H9 (cell line): Measurements from ENCODE around the gene HSD11B1. TPM values are rescaled to one million over a fixed set of nuclear protein-coding genes. Genes with fewer than 3 reads are reported as not detected.

Experiments used
- DNase-seq: peaks from one replicate; pipeline ENCODE4 v3.0.0-alpha.2; 2017
- H2AFZ ChIP-seq: one replicate; pipeline ENCODE4 v1.6.1; 2013; ENCODE audit warnings: mild to moderate bottlenecking, low read length, control low read depth, moderate library complexity
- H2AK5ac ChIP-seq: 2 replicates; pipeline ENCODE4 v1.6.1; 2013; ENCODE audit warnings: low read length, control low read depth, mixed read lengths; ENCODE audit not compliant: insufficient read length
- H2BK120ac ChIP-seq: one replicate; pipeline ENCODE4 v1.6.1; 2013; ENCODE audit warnings: low read depth, mild to moderate bottlenecking, low read length, control low read depth, inconsistent platforms; ENCODE audit not compliant: poor library complexity, severe bottlenecking
- H2BK12ac ChIP-seq: 2 replicates; pipeline ENCODE4 v1.6.1; 2013; ENCODE audit warnings: low read length, control low read depth, mixed read lengths, low read depth; ENCODE audit not compliant: insufficient read length
- H2BK15ac ChIP-seq: 2 replicates; pipeline ENCODE4 v1.6.1; 2013; ENCODE audit warnings: low read depth, low read length, control low read depth
- H2BK20ac ChIP-seq: one replicate; pipeline ENCODE4 v1.6.1; 2013; ENCODE audit warnings: low read depth, mild to moderate bottlenecking, low read length, control low read depth, inconsistent platforms; ENCODE audit not compliant: poor library complexity, severe bottlenecking
- H2BK5ac ChIP-seq: 2 replicates; pipeline ENCODE4 v1.6.1; 2013; ENCODE audit warnings: low read length, control low read depth, mixed read lengths; ENCODE audit not compliant: insufficient read length
- H3K14ac ChIP-seq: 2 replicates; pipeline ENCODE4 v1.6.1; 2013; ENCODE audit warnings: low read length, control low read depth; ENCODE audit not compliant: insufficient read depth
- H3K18ac ChIP-seq: 2 replicates; pipeline ENCODE4 v1.6.1; 2013; ENCODE audit warnings: low read depth, mild to moderate bottlenecking, mixed read lengths, low read length, control low read depth; ENCODE audit not compliant: insufficient read length
- H3K23ac ChIP-seq: 2 replicates; pipeline ENCODE4 v1.6.1; 2013; ENCODE audit warnings: low read length, control low read depth, mixed read lengths, low read depth; ENCODE audit not compliant: insufficient read length
- H3K23me2 ChIP-seq: 2 replicates; pipeline ENCODE4 v1.6.1; 2013; ENCODE audit warnings: low read depth, mild to moderate bottlenecking, mixed read lengths, low read length, control low read depth; ENCODE audit not compliant: insufficient read length, poor library complexity, severe bottlenecking
- H3K27ac ChIP-seq: 2 replicates; pipeline ENCODE4 v1.5.1; 2013; ENCODE audit warnings: low read length, control low read depth, mixed read lengths, low read depth; ENCODE audit not compliant: insufficient read length
- H3K27me3 ChIP-seq: 2 replicates; pipeline ENCODE4 v1.6.1; 2013; ENCODE audit warnings: low read length, control low read depth, inconsistent platforms; ENCODE audit not compliant: insufficient read depth
- H3K4ac ChIP-seq: 2 replicates; pipeline ENCODE4 v1.6.1; 2013; ENCODE audit warnings: low read depth, mild to moderate bottlenecking, control low read depth, inconsistent platforms, low read length, moderate library complexity
- H3K4me1 ChIP-seq: 2 replicates; pipeline ENCODE4 v1.6.1; 2013; ENCODE audit warnings: low read length, control low read depth, inconsistent platforms; ENCODE audit not compliant: insufficient read depth
- H3K4me2 ChIP-seq: 2 replicates; pipeline ENCODE4 v1.6.1; 2013; ENCODE audit warnings: low read length, control low read depth, mixed read lengths; ENCODE audit not compliant: insufficient read length, insufficient read depth
- H3K56ac ChIP-seq: 2 replicates; pipeline ENCODE4 v1.6.1; 2013; ENCODE audit warnings: low read depth, mild to moderate bottlenecking, mixed read lengths, low read length, control low read depth; ENCODE audit not compliant: insufficient read length
- H3K79me1 ChIP-seq: 2 replicates; pipeline ENCODE4 v1.6.1; 2013; ENCODE audit warnings: low read depth, mild to moderate bottlenecking, moderate library complexity, low read length, control low read depth, inconsistent platforms; ENCODE audit not compliant: insufficient read depth, poor library complexity, severe bottlenecking
- H3K79me2 ChIP-seq: 2 replicates; pipeline ENCODE4 v1.6.1; 2013; ENCODE audit warnings: low read length, control low read depth, inconsistent platforms; ENCODE audit not compliant: insufficient read depth
- H3K9ac ChIP-seq: 2 replicates; pipeline ENCODE4 v1.6.1; 2013; ENCODE audit warnings: low read length, control low read depth, mixed read lengths; ENCODE audit not compliant: insufficient read length; ENCODE audit errors: extremely low read depth
- H3K9me3 ChIP-seq: one replicate; pipeline ENCODE4 v1.6.1; 2013; ENCODE audit warnings: low read depth, low read length, inconsistent platforms; ENCODE audit not compliant: control insufficient read depth
- H3T11ph ChIP-seq: one replicate; pipeline ENCODE4 v1.6.1; 2013; ENCODE audit warnings: mild to moderate bottlenecking, low read length, control low read depth, inconsistent platforms
- H4K20me1 ChIP-seq: one replicate; pipeline ENCODE4 v1.6.1; 2013; ENCODE audit not compliant: control insufficient read depth, insufficient read length, insufficient read depth
- H4K5ac ChIP-seq: 2 replicates; pipeline ENCODE4 v1.6.1; 2013; ENCODE audit warnings: low read depth, mild to moderate bottlenecking, mixed read lengths, low read length, control low read depth; ENCODE audit not compliant: insufficient read length
- H4K8ac ChIP-seq: replicated peaks from 2 replicates; pipeline ENCODE4 v1.6.1; 2013; ENCODE audit warnings: low read length, control low read depth, mixed read lengths, low read depth; ENCODE audit not compliant: insufficient read length
- H4K91ac ChIP-seq: 2 replicates; pipeline ENCODE4 v1.6.1; 2013; ENCODE audit warnings: low read depth, mild to moderate bottlenecking, moderate library complexity, mixed read lengths, low read length, control low read depth; ENCODE audit not compliant: insufficient read length
- H3K27ac Mint-ChIP-seq, 3 experiments: 2 replicates in 2 of 3; 3 replicates in 1 of 3; pipeline ENCODE4 v1.8.0; 2020 to 2021; ENCODE audit warnings: mixed read lengths in 3 of 3, mild to moderate bottlenecking in 1 of 3, moderate library complexity in 1 of 3
- H3K27me3 Mint-ChIP-seq: 2 replicates; pipeline ENCODE4 v1.8.0; 2021; ENCODE audit warnings: low read depth, mild to moderate bottlenecking, moderate library complexity, mixed read lengths
- H3K36me3 Mint-ChIP-seq, 3 experiments: 2 replicates in 2 of 3; 3 replicates in 1 of 3; pipeline ENCODE4 v1.8.0; 2020 to 2021; ENCODE audit warnings: low read depth in 3 of 3, mixed read lengths in 3 of 3; ENCODE audit not compliant: insufficient read depth in 1 of 3
- H3K4me1 Mint-ChIP-seq, 2 experiments: 2 replicates each; pipeline ENCODE4 v1.8.0; 2020; ENCODE audit warnings: mixed read lengths in 2 of 2
- H3K4me3 Mint-ChIP-seq, 2 experiments: 2 replicates in 1 of 2; 3 replicates in 1 of 2; pipeline ENCODE4 v1.8.0; 2020 to 2021; ENCODE audit warnings: mild to moderate bottlenecking in 2 of 2, mixed read lengths in 2 of 2, moderate library complexity in 1 of 2
- H3K9me3 Mint-ChIP-seq, 2 experiments: 2 replicates in 1 of 2; 3 replicates in 1 of 2; pipeline ENCODE4 v1.8.0; 2020; ENCODE audit warnings: mild to moderate bottlenecking in 2 of 2, mixed read lengths in 2 of 2, moderate library complexity in 1 of 2
- CTCF ChIP-seq: fragments of 200-600 bp; sonication (generic); conservative IDR thresholded peaks from 3 replicates; pipeline ENCODE4 v1.8.0; 2021; ENCODE audit warnings: antibody characterized with exemption, mild to moderate bottlenecking
- WGBS: extraction: QIAGEN DNeasy Blood & Tissue Kit; methylation state at CpG from one replicate; pipeline ENCODE4 v1.1.7; 2013; ENCODE audit warnings: missing lambda C conversion rate, low lambda C conversion rate, mixed read lengths; ENCODE audit not compliant: insufficient read length; ENCODE audit errors: extremely low coverage; 5-methylcytosine and 5-hydroxymethylcytosine counted together
- total RNA-seq: library from RNA; stranded (reverse); gene quantifications from 2 replicates; pipeline ENCODE4 v1.2.1, GENCODE V29; 2021

HSD11B1 gene
- total RNA-seq, 1 experiment from 2014 or later = not detected

GRCh38 chr1:209655411-209656231 lies 49.0 kb upstream of the HSD11B1 start:
- H2BK120ac ChIP-seq = no peak overlapping the region
- H3K4ac ChIP-seq = no peak overlapping the region
- no peak overlapping the region for H2BK15ac ChIP-seq
- H2AK5ac ChIP-seq = no peak overlapping the region
- no peak overlapping the region for H2BK20ac ChIP-seq
- no peak overlapping the region for H3K18ac ChIP-seq
- H3K9ac ChIP-seq = no peak overlapping the region
- no peaks in the 10 kb centered on the region for H3K79me1 ChIP-seq
- H3K36me3 Mint-ChIP-seq = no peaks in the 10 kb centered on the region
- no peak overlapping the region for H3K23ac ChIP-seq
- H3K27me3 ChIP-seq = no peaks in the 10 kb centered on the region
- no peak overlapping the region for H4K91ac ChIP-seq
- no peak overlapping the region for H4K5ac ChIP-seq
- peaks cover 26 to 39% of the 10 kb centered on the region in 2 experiments for H3K4me1 Mint-ChIP-seq
- H3K27ac Mint-ChIP-seq = no peak overlapping the region; a peak in 1 of 7 replicates
- H3K23me2 ChIP-seq = no peaks in the 10 kb centered on the region
- H3K27me3 Mint-ChIP-seq = peaks cover 5% of the 10 kb centered on the region
- no peaks in the 10 kb centered on the region for H3K79me2 ChIP-seq
- no peak overlapping the region for H3K27ac ChIP-seq
- H3K56ac ChIP-seq = no peak overlapping the region
- H4K8ac ChIP-seq = no peak overlapping the region
- H3K9me3 ChIP-seq = no peaks in the 10 kb centered on the region
- WGBS = no CpG with 5 or more reads among the region's 9 CpGs
- no peak overlapping the region for H3K4me3 Mint-ChIP-seq
- no peak overlapping the region for H2AFZ ChIP-seq
- no peak for TF ChIP-seq CTCF
- H2BK5ac ChIP-seq = no peak overlapping the region
- H3K4me1 ChIP-seq = no peaks in the 10 kb centered on the region
- no peaks in the 10 kb centered on the region for H4K20me1 ChIP-seq
- H3K4me2 ChIP-seq = no peak overlapping the region
- no peaks in the 10 kb centered on the region for H3K9me3 Mint-ChIP-seq
- H2BK12ac ChIP-seq = no peak overlapping the region
- DNase-seq = no peak
- H3K14ac ChIP-seq = no peak overlapping the region
- H3T11ph ChIP-seq = no peak overlapping the region
